Measurements from ENCODE around the gene DPT.

- no peak for TF ChIP-seq POLR2A (IDR thresholded peaks at IDR 0.05; ENCODE audit: low read length)
- TF ChIP-seq GATA1 (IDR thresholded peaks at IDR 0.05; ENCODE audit: low read depth, low read length), result no peak
Observed at GRCh38 chr1:168728473-168729404, at the start of gene DPT.
